ENCODE results near the gene OPCML. TPM values are rescaled to one million over a fixed set of nuclear protein-coding genes. Genes with fewer than 3 reads are reported as not detected.

Gene OPCML
- total RNA-seq, 3 donors from 2014 or later: not detected

DNA sequence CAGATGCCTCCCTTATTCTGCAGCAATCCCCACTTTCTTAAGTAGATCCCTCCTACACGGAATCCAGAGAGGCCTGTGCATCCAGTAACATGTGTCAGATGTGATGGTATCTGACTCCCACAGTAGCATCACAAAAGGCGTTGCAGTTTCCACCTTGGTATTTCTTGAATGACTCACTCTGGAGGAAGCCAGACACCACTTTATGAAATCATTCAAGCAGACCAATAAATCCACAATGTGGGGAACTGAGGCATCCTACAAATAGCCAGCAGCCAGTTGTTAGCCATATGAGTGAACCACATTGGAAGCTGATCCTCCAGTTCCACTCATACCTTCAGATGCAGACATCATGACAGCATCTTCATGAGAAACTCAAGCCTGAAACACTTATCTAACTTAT, 798.1 kb downstream of the OPCML start:
- Mint-ChIP-seq H3K4me1 (ENCODE audit: low read depth) (no peaks in the 10 kb centered on the region), H3K36me3 (ENCODE audit: insufficient read depth) (no peaks in the 10 kb centered on the region), H3K9me3 (peaks cover 4% of the 10 kb centered on the region), H3K4me3 (no peak overlapping the region), H3K27me3 (ENCODE audit: low read depth) (no peaks in the 10 kb centered on the region)
- DNase-seq (no peak), ATAC-seq (peak in 1 of 2 donors; percentile 50)

DNA sequence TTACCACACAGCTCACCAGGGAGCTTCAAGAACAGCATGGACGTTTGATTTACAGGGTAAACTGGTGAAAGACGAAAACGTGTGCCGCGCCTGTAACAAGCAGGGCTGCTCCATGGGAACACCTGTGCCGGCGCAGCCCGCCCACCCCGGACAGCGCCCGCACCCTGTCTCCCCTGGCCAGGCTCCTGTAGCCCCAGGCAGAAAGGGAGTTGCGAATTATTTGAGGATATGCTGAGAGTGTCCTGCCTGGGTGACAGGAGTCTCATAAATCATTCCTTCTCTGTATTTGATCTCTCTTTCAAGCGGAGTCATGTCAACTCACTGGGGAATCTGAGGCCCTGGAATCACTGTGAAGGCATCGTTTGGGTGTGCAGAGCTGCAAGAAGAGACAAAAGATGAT, 804.3 kb downstream of the OPCML start:
- no peaks in the 10 kb centered on the region for H3K4me1 Mint-ChIP-seq (ENCODE audit: low read depth)
- peaks cover 2% of the 10 kb centered on the region for H3K36me3 Mint-ChIP-seq (ENCODE audit: insufficient read depth)
- ATAC-seq (no peak), DNase-seq (no peak)
- no peaks in the 10 kb centered on the region for H3K27me3 Mint-ChIP-seq (ENCODE audit: low read depth)
- H3K9me3 Mint-ChIP-seq: peaks cover 3% of the 10 kb centered on the region
- no peak overlapping the region for H3K4me3 Mint-ChIP-seq

DNA sequence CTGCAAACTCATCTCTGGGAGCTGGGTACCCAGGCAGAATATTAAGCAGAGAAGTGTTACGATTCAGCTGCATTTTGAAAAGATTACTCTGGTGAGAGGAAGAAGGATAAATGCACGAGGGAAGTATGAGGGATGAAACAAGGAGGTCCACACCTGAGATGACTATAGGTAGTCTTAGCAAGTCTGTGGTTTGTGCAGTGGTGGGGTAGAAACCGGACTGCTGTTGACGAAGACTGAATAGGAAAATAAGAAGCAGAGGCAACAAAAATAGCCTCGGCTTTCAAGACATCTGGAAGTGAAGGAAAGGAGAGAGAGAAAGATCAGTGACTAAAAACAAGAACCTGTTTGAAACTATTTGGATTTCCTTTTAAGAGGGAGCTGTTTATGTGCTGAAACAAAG, 810.8 kb downstream of the OPCML start:
- Mint-ChIP-seq H3K9me3 (peaks cover 3% of the 10 kb centered on the region), H3K27me3 (ENCODE audit: low read depth) (peaks cover 2% of the 10 kb centered on the region), H3K36me3 (ENCODE audit: insufficient read depth) (peaks cover 2% of the 10 kb centered on the region), H3K4me3 (no peak overlapping the region), H3K4me1 (ENCODE audit: low read depth) (peaks cover 33% of the 10 kb centered on the region)
- no peak for DNase-seq
- ATAC-seq: no peak

DNA sequence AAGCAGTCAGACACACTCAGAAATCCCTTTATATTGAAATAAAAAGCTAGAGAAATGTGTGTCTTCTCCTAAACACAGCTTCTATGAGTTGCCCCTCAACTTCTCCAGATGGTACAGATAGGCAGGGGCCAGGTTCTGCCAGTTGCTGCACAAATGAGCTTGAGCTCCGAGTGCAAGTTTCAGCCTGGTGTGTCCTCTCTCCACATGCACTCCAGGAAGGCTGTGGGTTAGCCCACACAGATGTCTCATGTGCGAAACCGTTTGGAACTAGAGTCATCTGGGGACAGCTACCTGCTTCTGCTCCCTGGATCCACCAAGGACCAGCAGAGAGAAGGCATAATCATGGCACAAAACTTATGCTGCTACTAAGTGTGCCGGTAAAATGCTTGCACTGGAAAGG, 812.6 kb downstream of the OPCML start:
- H3K4me1 Mint-ChIP-seq (ENCODE audit: low read depth): peaks cover 33% of the 10 kb centered on the region
- H3K36me3 Mint-ChIP-seq (ENCODE audit: insufficient read depth): no peaks in the 10 kb centered on the region
- no peaks in the 10 kb centered on the region for H3K9me3 Mint-ChIP-seq
- ATAC-seq: no peak
- no peak overlapping the region for H3K4me3 Mint-ChIP-seq
- no peak for DNase-seq
- H3K27me3 Mint-ChIP-seq (ENCODE audit: low read depth): peaks cover 2% of the 10 kb centered on the region

DNA sequence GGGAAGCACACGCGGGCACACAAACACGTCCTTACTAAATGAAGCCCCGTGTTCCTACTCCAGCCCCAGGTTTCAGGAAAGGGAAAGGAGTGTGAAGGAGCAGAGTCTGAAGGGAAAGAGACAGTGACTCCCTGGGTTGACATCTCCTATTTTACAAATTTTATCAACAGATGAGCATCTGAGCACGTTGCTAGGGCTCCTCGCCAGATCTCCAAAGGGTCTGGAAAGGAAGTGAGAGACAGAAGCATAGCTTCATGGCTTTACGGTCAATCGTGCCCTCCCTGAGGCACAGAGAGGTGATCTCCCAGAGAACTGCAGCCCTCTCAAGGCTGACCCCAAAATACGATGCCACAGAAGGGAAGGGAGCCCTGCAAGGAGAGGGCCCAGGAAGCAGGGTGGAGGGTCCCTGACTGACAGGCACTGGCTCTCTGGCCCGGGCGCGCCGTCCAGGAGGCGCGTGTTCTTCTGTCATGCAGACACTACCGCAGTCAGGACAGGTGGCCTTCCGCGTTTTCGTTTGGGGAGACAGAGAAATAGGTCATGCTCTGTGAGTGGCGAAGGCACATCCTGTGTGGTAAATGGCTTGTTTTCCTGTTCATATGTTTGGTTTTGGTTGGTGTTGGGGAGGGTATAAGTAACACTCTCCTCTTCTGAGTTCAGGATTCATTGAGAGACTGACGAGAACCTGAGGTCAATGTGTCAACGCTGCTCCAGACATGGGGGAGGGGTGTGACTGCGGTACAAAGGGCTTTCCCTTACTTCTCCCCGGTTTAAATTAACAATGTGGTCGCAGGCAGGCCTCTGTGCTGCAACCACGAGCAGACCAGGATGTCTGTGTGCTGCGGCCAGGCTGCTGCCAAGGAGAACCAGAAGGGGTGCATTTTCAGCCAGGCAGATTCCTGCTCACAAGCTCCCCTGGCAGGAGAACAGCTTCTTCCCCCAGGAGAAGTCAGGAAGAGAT, 813.3 kb downstream of the OPCML start:
- ATAC-seq: peak; percentile 74 to 85
- H3K27me3 Mint-ChIP-seq (ENCODE audit: low read depth): peaks cover 2% of the 10 kb centered on the region
- DNase-seq: peak; percentile 15
- H3K4me3 Mint-ChIP-seq: peak overlapping the region; percentile 66
- no peaks in the 10 kb centered on the region for H3K36me3 Mint-ChIP-seq (ENCODE audit: insufficient read depth)
- H3K4me1 Mint-ChIP-seq (ENCODE audit: low read depth): peaks cover 33% of the 10 kb centered on the region
- no peaks in the 10 kb centered on the region for H3K9me3 Mint-ChIP-seq

DNA sequence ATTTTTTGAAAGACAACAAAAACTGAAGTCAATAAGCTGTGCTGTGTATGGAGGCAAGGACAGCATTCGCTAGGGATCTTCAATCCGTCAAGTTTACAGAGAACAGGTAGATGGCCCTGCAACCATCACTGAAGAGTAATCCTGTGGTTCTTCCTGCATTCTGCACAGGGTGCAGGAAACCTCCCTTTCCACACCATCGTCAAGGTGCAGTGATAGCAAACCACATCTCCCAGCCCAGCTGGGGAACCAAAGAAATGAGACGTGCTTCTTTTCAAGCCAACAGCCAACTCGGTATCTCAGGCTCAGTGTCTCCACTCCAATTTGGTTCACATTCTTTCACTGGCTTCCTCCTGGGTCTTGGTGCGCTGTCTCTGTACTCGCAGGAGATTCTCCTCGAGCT, 814.5 kb downstream of the OPCML start:
- Mint-ChIP-seq H3K36me3 (ENCODE audit: insufficient read depth) (no peaks in the 10 kb centered on the region), H3K9me3 (no peaks in the 10 kb centered on the region), H3K4me3 (no peak overlapping the region), H3K27me3 (ENCODE audit: low read depth) (peaks cover 2% of the 10 kb centered on the region), H3K4me1 (ENCODE audit: low read depth) (peaks cover 33% of the 10 kb centered on the region)
- DNase-seq (no peak), ATAC-seq (no peak)

DNA sequence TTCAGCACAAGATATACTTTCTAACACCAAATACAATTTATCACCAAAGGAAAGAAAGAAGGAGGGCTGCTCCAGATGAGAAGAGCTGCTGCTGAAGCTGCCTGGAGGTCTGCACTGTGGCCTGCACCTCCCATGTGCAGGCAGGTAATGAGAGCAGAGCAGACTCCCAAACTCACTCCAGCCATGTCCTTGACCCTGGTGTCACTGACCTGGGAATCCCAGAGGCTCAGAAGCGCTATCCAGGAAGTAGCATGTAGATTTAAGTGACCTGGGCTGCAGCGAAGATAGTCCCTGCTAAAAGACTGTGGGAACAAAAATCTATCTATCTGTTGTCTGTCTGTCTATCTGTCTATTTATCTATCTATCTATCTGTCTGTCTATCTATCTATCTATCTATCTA, 816.3 kb downstream of the OPCML start:
- DNase-seq (no peak), ATAC-seq (no peak)
- peaks cover 28% of the 10 kb centered on the region for H3K4me1 Mint-ChIP-seq (ENCODE audit: low read depth)
- no peak overlapping the region for H3K4me3 Mint-ChIP-seq
- no peaks in the 10 kb centered on the region for H3K9me3 Mint-ChIP-seq
- H3K36me3 Mint-ChIP-seq (ENCODE audit: insufficient read depth): no peaks in the 10 kb centered on the region
- H3K27me3 Mint-ChIP-seq (ENCODE audit: low read depth): no peaks in the 10 kb centered on the region

GRCh38 chr11:132714859-132715440, 817.4 kb downstream of the OPCML start:
- Mint-ChIP-seq H3K4me3 (no peak overlapping the region), H3K4me1 (ENCODE audit: low read depth) (peaks cover 22% of the 10 kb centered on the region), H3K9me3 (no peaks in the 10 kb centered on the region), H3K36me3 (ENCODE audit: insufficient read depth) (no peaks in the 10 kb centered on the region), H3K27me3 (ENCODE audit: low read depth) (no peaks in the 10 kb centered on the region)
- ATAC-seq (no peak), DNase-seq (no peak)

- no peak overlapping the region for H3K4me3 Mint-ChIP-seq
- no peaks in the 10 kb centered on the region for H3K27me3 Mint-ChIP-seq (ENCODE audit: low read depth)
- H3K4me1 Mint-ChIP-seq (ENCODE audit: low read depth): no peaks in the 10 kb centered on the region
- H3K36me3 Mint-ChIP-seq (ENCODE audit: insufficient read depth): no peaks in the 10 kb centered on the region
- no peak for DNase-seq
- no peak for ATAC-seq
- no peaks in the 10 kb centered on the region for H3K9me3 Mint-ChIP-seq
Observed at GRCh38 chr11:132712466-132712865, 819.8 kb downstream of the OPCML start.

DNA sequence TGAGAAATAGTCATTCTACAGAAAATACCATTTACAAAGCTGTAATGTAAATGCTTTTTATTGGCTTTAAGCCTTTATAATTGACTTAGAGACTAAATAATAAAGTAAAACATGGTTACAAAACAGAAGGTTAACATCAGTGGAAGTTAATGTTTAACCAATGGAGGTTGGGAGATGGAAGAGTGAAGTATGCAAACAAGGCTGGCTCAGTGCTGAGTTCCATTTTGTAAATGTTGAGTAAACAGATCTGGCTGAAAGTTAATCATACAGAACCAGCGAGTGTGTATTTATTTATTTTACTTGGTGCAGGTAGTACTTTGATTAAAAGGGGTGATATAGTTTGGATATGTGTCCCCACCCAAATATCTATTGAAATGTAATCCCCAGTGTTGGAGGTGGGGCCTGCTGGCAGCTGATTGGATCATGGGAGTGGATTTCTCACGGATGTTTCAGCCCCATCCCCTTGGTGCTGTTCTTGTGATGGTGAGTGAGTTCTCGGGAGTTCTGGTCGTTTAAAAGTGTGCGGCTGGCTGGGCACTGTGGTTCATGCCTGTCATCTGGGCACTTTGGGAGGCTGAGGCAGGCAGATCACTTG, 827.4 kb downstream of the OPCML start:
- Mint-ChIP-seq H3K4me1 (ENCODE audit: low read depth) (no peaks in the 10 kb centered on the region), H3K36me3 (ENCODE audit: insufficient read depth) (no peaks in the 10 kb centered on the region), H3K27me3 (ENCODE audit: low read depth) (no peaks in the 10 kb centered on the region), H3K4me3 (no peak overlapping the region), H3K9me3 (peaks cover 19% of the 10 kb centered on the region)
- no peak for ATAC-seq
- DNase-seq: no peak

- Mint-ChIP-seq H3K4me3 (no peak overlapping the region), H3K36me3 (ENCODE audit: insufficient read depth) (no peaks in the 10 kb centered on the region), H3K27me3 (ENCODE audit: low read depth) (no peaks in the 10 kb centered on the region), H3K4me1 (ENCODE audit: low read depth) (no peaks in the 10 kb centered on the region), H3K9me3 (no peaks in the 10 kb centered on the region)
- DNase-seq (no peak), ATAC-seq (no peak)
Observed at GRCh38 chr11:132692891-132693290, 839.4 kb downstream of the OPCML start.

- no peaks in the 10 kb centered on the region for H3K9me3 Mint-ChIP-seq
- H3K4me3 Mint-ChIP-seq: no peak overlapping the region
- no peak for DNase-seq
- H3K27me3 Mint-ChIP-seq (ENCODE audit: low read depth): no peaks in the 10 kb centered on the region
- no peak for ATAC-seq
- no peaks in the 10 kb centered on the region for H3K4me1 Mint-ChIP-seq (ENCODE audit: low read depth)
- H3K36me3 Mint-ChIP-seq (ENCODE audit: insufficient read depth): no peaks in the 10 kb centered on the region
Observed at GRCh38 chr11:132691848-132692550, 840.3 kb downstream of the OPCML start.

- Mint-ChIP-seq H3K9me3 (no peaks in the 10 kb centered on the region), H3K4me3 (no peak overlapping the region), H3K27me3 (ENCODE audit: low read depth) (no peaks in the 10 kb centered on the region), H3K36me3 (ENCODE audit: insufficient read depth) (no peaks in the 10 kb centered on the region), H3K4me1 (ENCODE audit: low read depth) (peaks cover 13% of the 10 kb centered on the region)
- no peak for DNase-seq
- ATAC-seq: no peak
Observed at GRCh38 chr11:132686886-132687285, 845.4 kb downstream of the OPCML start.

- Mint-ChIP-seq H3K36me3 (ENCODE audit: insufficient read depth) (no peaks in the 10 kb centered on the region), H3K27me3 (ENCODE audit: low read depth) (no peaks in the 10 kb centered on the region), H3K9me3 (no peaks in the 10 kb centered on the region), H3K4me3 (no peak overlapping the region), H3K4me1 (ENCODE audit: low read depth) (peaks cover 13% of the 10 kb centered on the region)
- DNase-seq (no peak), ATAC-seq (no peak)
Observed at GRCh38 chr11:132685174-132685611, 847.1 kb downstream of the OPCML start.
